CD14-positive monocyte (primary cell): Measurements from ENCODE around the gene AQR. TPM values are rescaled to one million over a fixed set of nuclear protein-coding genes. Genes with fewer than 3 reads are reported as not detected.
"Not testable (repeated sequence)": the region's sequence is repeated elsewhere in the genome, so short reads cannot be mapped to it uniquely, and the experiment has no call there.

ENCODE experiments used
- DNase-seq, 3 donors: peaks; one replicate each; pipeline ENCODE4 v3.0.0-alpha.2; 2011 to 2022
- H2AFZ ChIP-seq: 2 replicates; pipeline ENCODE4 v1.6.0; 2012; ENCODE audit warnings: mild to moderate bottlenecking, low read depth, low read length, inconsistent platforms; ENCODE audit not compliant: insufficient read depth, poor library complexity, severe bottlenecking
- H3K27ac ChIP-seq, 2 donors: 1 replicate in 1 of 2; 2 replicates in 1 of 2; pipeline ENCODE4 v1.5.1; 2012 to 2013; ENCODE audit warnings: low read length in 2 of 2, control low read depth in 1 of 2, inconsistent platforms in 1 of 2, low read depth in 1 of 2, mild to moderate bottlenecking in 1 of 2
- H3K27me3 ChIP-seq, 2 donors: one replicate each; pipeline versions ENCODE4 v1.6.0 to v1.6.1; 2011 to 2013; ENCODE audit warnings: low read length in 2 of 2; ENCODE audit not compliant: control insufficient read depth in 2 of 2, insufficient read depth in 2 of 2
- H3K36me3 ChIP-seq, 2 donors: replicated peaks in 1 of 2; 1 replicate in 1 of 2; 2 replicates in 1 of 2; pipeline versions ENCODE4 v1.5.1 to v1.6.1; 2012 to 2013; ENCODE audit warnings: low read length in 2 of 2, control low read depth in 1 of 2, inconsistent platforms in 1 of 2, mild to moderate bottlenecking in 1 of 2; ENCODE audit not compliant: insufficient read depth in 2 of 2, control insufficient read depth in 1 of 2
- H3K4me1 ChIP-seq, 2 donors: 1 replicate in 1 of 2; 2 replicates in 1 of 2; pipeline versions ENCODE4 v1.5.1 to v1.6.1; 2012 to 2013; ENCODE audit warnings: low read length in 2 of 2, control low read depth in 1 of 2, inconsistent platforms in 1 of 2, mild to moderate bottlenecking in 1 of 2, moderate library complexity in 1 of 2; ENCODE audit not compliant: insufficient read depth in 2 of 2, control insufficient read depth in 1 of 2
- H3K4me2 ChIP-seq: replicated peaks from 2 replicates; pipeline ENCODE3; 2012; ENCODE audit warnings: low read length, moderate library complexity, mild to moderate bottlenecking; ENCODE audit not compliant: poor library complexity, severe bottlenecking; ENCODE audit errors: extremely low read depth
- H3K4me3 ChIP-seq, 3 experiments: fragments of 200-600 bp in 1 of 3; sonication (generic) in 1 of 3; replicated peaks in 1 of 3; 1 replicate in 2 of 3; 2 replicates in 1 of 3; pipeline ENCODE4 v1.5.1; 2011 to 2013; ENCODE audit warnings: low read length in 3 of 3, mild to moderate bottlenecking in 3 of 3, control low read depth in 2 of 3, low read depth in 2 of 3, inconsistent platforms in 1 of 3, moderate library complexity in 1 of 3
- H3K79me2 ChIP-seq: 2 replicates; pipeline ENCODE4 v1.6.0; 2012; ENCODE audit warnings: mild to moderate bottlenecking, control low read depth, inconsistent platforms, low read length, moderate library complexity; ENCODE audit not compliant: insufficient read depth
- H3K9ac ChIP-seq: 2 replicates; pipeline ENCODE4 v1.6.0; 2017; ENCODE audit warnings: low read length, mild to moderate bottlenecking; ENCODE audit not compliant: insufficient read depth, poor library complexity, severe bottlenecking
- H3K9me3 ChIP-seq, 2 donors: replicated peaks in 1 of 2; 1 replicate in 1 of 2; 2 replicates in 1 of 2; pipeline versions ENCODE4 v1.5.1 to v1.6.1; 2012 to 2013; ENCODE audit warnings: low read length in 2 of 2, control low read depth in 1 of 2; ENCODE audit not compliant: control insufficient read depth in 1 of 2, insufficient read depth in 1 of 2
- H4K20me1 ChIP-seq: 2 replicates; pipeline ENCODE4 v1.6.0; 2012; ENCODE audit warnings: mild to moderate bottlenecking, low read length, control low read depth, moderate library complexity; ENCODE audit not compliant: insufficient read depth
- H3K27ac Mint-ChIP-seq, 7 donors: one replicate each; pipeline ENCODE4 v1.8.0; 2020; ENCODE audit warnings: mild to moderate bottlenecking in 7 of 7, mixed read lengths in 7 of 7, moderate library complexity in 6 of 7, inconsistent platforms in 2 of 7
- H3K27me3 Mint-ChIP-seq, 3 donors: one replicate each; pipeline ENCODE4 v1.8.0; 2021 to 2022; ENCODE audit warnings: low read depth in 3 of 3, mild to moderate bottlenecking in 3 of 3, mixed read lengths in 3 of 3, moderate library complexity in 3 of 3, inconsistent platforms in 1 of 3
- H3K36me3 Mint-ChIP-seq, 2 donors: one replicate each; pipeline ENCODE4 v1.8.0; 2020; ENCODE audit warnings: mixed read lengths in 2 of 2, inconsistent platforms in 1 of 2, mild to moderate bottlenecking in 1 of 2
- H3K4me1 Mint-ChIP-seq: one replicate; pipeline ENCODE4 v1.8.0; 2020; ENCODE audit warnings: mild to moderate bottlenecking, mixed read lengths
- H3K4me3 Mint-ChIP-seq, 2 donors: one replicate each; pipeline ENCODE4 v1.8.0; 2020; ENCODE audit warnings: mild to moderate bottlenecking in 2 of 2, mixed read lengths in 2 of 2, moderate library complexity in 1 of 2
- H3K9me3 Mint-ChIP-seq, 7 donors: one replicate each; pipeline ENCODE4 v1.8.0; 2020 to 2022; ENCODE audit warnings: mixed read lengths in 7 of 7, mild to moderate bottlenecking in 6 of 7, moderate library complexity in 6 of 7, inconsistent platforms in 2 of 7
- WGBS: methylation state at CpG from one replicate; pipeline ENCODE4 v1.1.5; 2013; ENCODE audit warnings: missing lambda C conversion rate; ENCODE audit not compliant: insufficient coverage; 5-methylcytosine and 5-hydroxymethylcytosine counted together
- intact Hi-C, 2 donors: fragments of 100-400 bp; cut with micrococcal nuclease; formaldehyde crosslinking; loops; one replicate each; pipeline versions ENCODE4 v1.15.0 to v1.15.1; 2023
- polyA plus RNA-seq, 3 donors: library from polyadenylated mRNA; depleted of rRNA in 1 of 3; unstranded in 2 of 3; stranded (reverse) in 1 of 3; fragments of 300-500 nt in 2 of 3; fragments of >200 nt in 1 of 3; fragmentation: Illumina TruSeq in 2 of 3; gene quantifications; 1 replicate in 2 of 3; 2 replicates in 1 of 3; pipeline ENCODE4 v1.2.3, GENCODE V29; 2012 to 2021
- TF ChIP-seq, protein P1 (sequence below): fragments of 200-600 bp; IDR thresholded peaks from one replicate; pipeline ENCODE4 v1.8.0; 2022; ENCODE audit warnings: antibody characterized with exemption, mild to moderate bottlenecking

AQR gene
- polyA plus RNA-seq, 3 donors = 8.4 to 26.4 (median 16.8) TPM

DNA sequence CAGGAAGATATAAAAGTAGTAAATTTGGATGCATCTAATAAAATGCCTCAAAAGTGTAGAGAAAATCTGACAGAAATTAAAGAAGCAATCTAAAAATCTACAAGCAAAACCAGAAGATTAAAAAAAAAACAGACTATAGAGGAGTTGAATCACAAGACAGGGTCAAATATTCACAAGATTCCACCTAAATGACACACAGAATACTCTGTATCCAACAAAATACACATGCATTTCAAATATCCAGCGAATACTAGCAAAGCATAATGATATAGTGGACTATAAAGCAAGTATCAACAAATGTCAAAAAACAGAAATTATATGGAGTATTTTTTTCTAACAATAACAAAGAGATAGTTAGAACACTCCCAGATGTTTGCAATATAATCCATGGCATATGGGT lies 153.7 kb downstream of the AQR start:
- TF ChIP-seq, protein P1, sequence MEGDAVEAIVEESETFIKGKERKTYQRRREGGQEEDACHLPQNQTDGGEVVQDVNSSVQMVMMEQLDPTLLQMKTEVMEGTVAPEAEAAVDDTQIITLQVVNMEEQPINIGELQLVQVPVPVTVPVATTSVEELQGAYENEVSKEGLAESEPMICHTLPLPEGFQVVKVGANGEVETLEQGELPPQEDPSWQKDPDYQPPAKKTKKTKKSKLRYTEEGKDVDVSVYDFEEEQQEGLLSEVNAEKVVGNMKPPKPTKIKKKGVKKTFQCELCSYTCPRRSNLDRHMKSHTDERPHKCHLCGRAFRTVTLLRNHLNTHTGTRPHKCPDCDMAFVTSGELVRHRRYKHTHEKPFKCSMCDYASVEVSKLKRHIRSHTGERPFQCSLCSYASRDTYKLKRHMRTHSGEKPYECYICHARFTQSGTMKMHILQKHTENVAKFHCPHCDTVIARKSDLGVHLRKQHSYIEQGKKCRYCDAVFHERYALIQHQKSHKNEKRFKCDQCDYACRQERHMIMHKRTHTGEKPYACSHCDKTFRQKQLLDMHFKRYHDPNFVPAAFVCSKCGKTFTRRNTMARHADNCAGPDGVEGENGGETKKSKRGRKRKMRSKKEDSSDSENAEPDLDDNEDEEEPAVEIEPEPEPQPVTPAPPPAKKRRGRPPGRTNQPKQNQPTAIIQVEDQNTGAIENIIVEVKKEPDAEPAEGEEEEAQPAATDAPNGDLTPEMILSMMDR = no peak
- Histone ChIP-seq H3K9me3 (no peaks in the 10 kb centered on the region), H3K27me3 (no peaks in the 10 kb centered on the region), H3K4me2 (no peak overlapping the region), H3K4me3 (no peak overlapping the region), H2AFZ (no peak overlapping the region), H3K27ac (no peak overlapping the region), H3K4me1 (no peaks in the 10 kb centered on the region), H3K36me3 (no peaks in the 10 kb centered on the region), H3K9ac (no peak overlapping the region), H3K79me2 (no peaks in the 10 kb centered on the region), H4K20me1 (no peaks in the 10 kb centered on the region)
- no peak overlapping the region for H3K4me3 Mint-ChIP-seq
- peaks cover 7 to 12% (median 9%) of the 10 kb centered on the region in 3 donors for H3K27me3 Mint-ChIP-seq
- WGBS = no CpG with 5 or more reads among the region's 1 CpG
- no peak overlapping the region for H3K27ac Mint-ChIP-seq
- H3K4me1 Mint-ChIP-seq = no peaks in the 10 kb centered on the region
- DNase-seq = no peak
- H3K9me3 Mint-ChIP-seq = peaks cover 0 to 5% (median 1%) of the 10 kb centered on the region in 7 donors
- intact Hi-C loops = no loop called here
- H3K36me3 Mint-ChIP-seq = no peaks in the 10 kb centered on the region

DNA sequence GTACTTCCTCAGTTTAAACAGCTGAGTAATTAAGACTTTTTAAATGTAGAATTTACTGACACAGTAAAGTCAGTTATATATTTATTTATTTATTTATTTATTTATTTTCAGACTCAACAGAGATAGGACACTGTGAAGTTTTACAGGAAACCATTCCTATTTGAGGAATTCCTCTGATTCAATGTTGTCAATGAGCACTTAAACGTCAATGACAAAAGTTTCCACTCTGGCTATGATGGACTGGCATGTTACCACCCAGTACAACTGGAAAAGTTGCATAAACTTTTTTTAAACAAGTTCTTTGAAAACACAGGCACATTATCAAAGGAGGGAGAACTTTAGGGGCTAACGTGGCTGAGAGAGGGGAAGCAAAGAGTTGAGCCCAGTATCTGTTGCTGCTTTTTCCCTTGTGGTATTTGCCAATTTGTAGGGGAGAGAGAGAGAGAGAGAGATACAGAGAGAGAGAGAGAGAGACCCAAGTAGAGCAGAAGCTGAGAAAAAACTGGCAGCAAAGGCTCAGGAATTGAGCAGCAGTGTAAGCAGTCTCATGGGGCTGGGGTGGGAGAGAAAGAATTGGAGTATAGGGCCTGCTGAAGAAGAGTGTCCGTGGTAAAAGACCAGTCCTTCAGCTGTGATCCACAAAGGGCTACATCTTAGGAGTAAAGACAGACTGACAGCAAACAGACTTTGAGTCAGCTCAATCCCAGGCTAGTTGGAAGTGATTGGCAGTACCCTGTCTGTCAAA lies 155.9 kb downstream of the AQR start:
- H4K20me1 ChIP-seq = no peaks in the 10 kb centered on the region
- H3K27ac Mint-ChIP-seq = peak overlapping the region in 1 of 7 donors; percentile 38
- no peaks in the 10 kb centered on the region for H3K27me3 ChIP-seq
- no peaks in the 10 kb centered on the region for H3K4me1 Mint-ChIP-seq
- H3K79me2 ChIP-seq = no peaks in the 10 kb centered on the region
- no peaks in the 10 kb centered on the region for H3K9me3 ChIP-seq
- H3K4me1 ChIP-seq = no peaks in the 10 kb centered on the region
- H3K27ac ChIP-seq = no peak overlapping the region
- intact Hi-C loops = no loop called here
- no peak overlapping the region for H3K4me3 Mint-ChIP-seq
- WGBS = 84% methylated on average over 3 of the region's 3 CpGs
- no peaks in the 10 kb centered on the region for H3K36me3 Mint-ChIP-seq
- DNase-seq = no peak
- no peak overlapping the region for H3K4me2 ChIP-seq
- no peak overlapping the region for H3K9ac ChIP-seq
- no peak overlapping the region for H2AFZ ChIP-seq
- TF ChIP-seq, protein P1 = no peak
- peaks cover 0 to 6% (median 2%) of the 10 kb centered on the region in 7 donors for H3K9me3 Mint-ChIP-seq
- peaks cover 7 to 11% (median 9%) of the 10 kb centered on the region in 3 donors for H3K27me3 Mint-ChIP-seq
- H3K36me3 ChIP-seq = no peaks in the 10 kb centered on the region
- H3K4me3 ChIP-seq = no peak overlapping the region

DNA sequence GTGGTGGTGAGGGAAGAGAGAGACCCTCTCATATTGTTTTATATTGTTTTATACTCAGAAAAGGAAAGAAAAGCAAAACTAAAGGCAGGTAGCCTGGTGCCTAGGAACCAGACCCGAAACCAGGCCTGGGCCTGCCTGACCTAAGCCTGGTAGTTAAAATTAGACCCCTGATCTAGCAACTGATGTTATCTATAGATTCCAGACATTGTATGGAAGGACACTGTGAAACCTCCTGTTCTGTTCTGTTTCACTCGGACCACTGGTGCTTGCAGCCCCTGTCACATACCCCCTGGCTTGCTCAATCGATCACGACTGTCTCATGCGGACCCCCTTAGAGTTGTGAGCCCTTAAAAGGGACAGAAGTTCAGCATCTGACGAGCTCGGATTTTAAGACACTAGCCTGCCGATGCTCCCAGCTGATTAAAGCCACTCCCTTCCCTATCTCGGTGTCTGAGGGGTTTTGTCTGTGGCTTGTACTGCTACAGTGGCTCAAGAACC lies 156.6 kb downstream of the AQR start:
- H3K4me3 Mint-ChIP-seq, H3K4me1 Mint-ChIP-seq, intact Hi-C loops, DNase-seq, H3K27ac ChIP-seq, H3K79me2 ChIP-seq, H3K36me3 ChIP-seq, H3K9me3 Mint-ChIP-seq, H3K27ac Mint-ChIP-seq, H3K36me3 Mint-ChIP-seq, H3K9ac ChIP-seq, H3K4me1 ChIP-seq, H3K4me2 ChIP-seq, H3K27me3 ChIP-seq, H3K9me3 ChIP-seq, H2AFZ ChIP-seq, H4K20me1 ChIP-seq, H3K4me3 ChIP-seq: not testable (repeated sequence)
- WGBS = 88% methylated on average over 1 of the region's 9 CpGs
- peaks cover 6 to 12% (median 7%) of the 10 kb centered on the region in 3 donors for H3K27me3 Mint-ChIP-seq
